Mesothelial cell of epicardium (in vitro differentiated cells): Measurements from ENCODE around the gene UBE2J2. TPM values are rescaled to one million over a fixed set of nuclear protein-coding genes. Genes with fewer than 3 reads are reported as not detected.

Experiments
- DNase-seq, 2 experiments: peaks; one replicate each; pipeline ENCODE4 v3.0.0; 2021; ENCODE audit warnings: low spot score in 2 of 2; ENCODE audit not compliant: unreplicated experiment in 2 of 2
- H3K27ac Mint-ChIP-seq: 2 replicates; pipeline ENCODE4 v1.8.0; 2021; ENCODE audit warnings: mixed read lengths
- H3K27me3 Mint-ChIP-seq: 2 replicates; pipeline ENCODE4 v1.8.0; 2021; ENCODE audit warnings: low read depth, mixed read lengths
- H3K36me3 Mint-ChIP-seq: 2 replicates; pipeline ENCODE4 v1.8.0; 2021; ENCODE audit warnings: mixed read lengths
- H3K4me1 Mint-ChIP-seq: 2 replicates; pipeline ENCODE4 v1.8.0; 2021; ENCODE audit warnings: mixed read lengths
- H3K4me3 Mint-ChIP-seq: 2 replicates; pipeline ENCODE4 v1.8.0; 2021; ENCODE audit warnings: mild to moderate bottlenecking, moderate library complexity, mixed read lengths
- H3K9me3 Mint-ChIP-seq: 2 replicates; pipeline ENCODE4 v1.8.0; 2021; ENCODE audit warnings: mixed read lengths
- total RNA-seq: library from RNA; stranded (reverse); gene quantifications from 3 replicates; pipeline ENCODE4 v1.2.1, GENCODE V29; 2021
- TF ChIP-seq, protein P1 (sequence below): fragments of 200-600 bp; sonication (generic); IDR thresholded peaks from one replicate; pipeline ENCODE4 v1.5.0; 2021; ENCODE audit warnings: antibody characterized with exemption; ENCODE audit not compliant: unreplicated experiment

The UBE2J2 gene
- total RNA-seq, 1 donor from 2014 or later = 75.7 TPM

- H3K4me3 Mint-ChIP-seq = peak overlapping the region; percentile 80
- DNase-seq = no peak
- H3K4me1 Mint-ChIP-seq = peaks cover 26% of the 10 kb centered on the region
- no peaks in the 10 kb centered on the region for H3K36me3 Mint-ChIP-seq
- H3K9me3 Mint-ChIP-seq = no peaks in the 10 kb centered on the region
- TF ChIP-seq, protein P1, sequence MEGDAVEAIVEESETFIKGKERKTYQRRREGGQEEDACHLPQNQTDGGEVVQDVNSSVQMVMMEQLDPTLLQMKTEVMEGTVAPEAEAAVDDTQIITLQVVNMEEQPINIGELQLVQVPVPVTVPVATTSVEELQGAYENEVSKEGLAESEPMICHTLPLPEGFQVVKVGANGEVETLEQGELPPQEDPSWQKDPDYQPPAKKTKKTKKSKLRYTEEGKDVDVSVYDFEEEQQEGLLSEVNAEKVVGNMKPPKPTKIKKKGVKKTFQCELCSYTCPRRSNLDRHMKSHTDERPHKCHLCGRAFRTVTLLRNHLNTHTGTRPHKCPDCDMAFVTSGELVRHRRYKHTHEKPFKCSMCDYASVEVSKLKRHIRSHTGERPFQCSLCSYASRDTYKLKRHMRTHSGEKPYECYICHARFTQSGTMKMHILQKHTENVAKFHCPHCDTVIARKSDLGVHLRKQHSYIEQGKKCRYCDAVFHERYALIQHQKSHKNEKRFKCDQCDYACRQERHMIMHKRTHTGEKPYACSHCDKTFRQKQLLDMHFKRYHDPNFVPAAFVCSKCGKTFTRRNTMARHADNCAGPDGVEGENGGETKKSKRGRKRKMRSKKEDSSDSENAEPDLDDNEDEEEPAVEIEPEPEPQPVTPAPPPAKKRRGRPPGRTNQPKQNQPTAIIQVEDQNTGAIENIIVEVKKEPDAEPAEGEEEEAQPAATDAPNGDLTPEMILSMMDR = no peak
- no peaks in the 10 kb centered on the region for H3K27me3 Mint-ChIP-seq
- peak overlapping the region; percentile 93 for H3K27ac Mint-ChIP-seq
Observed at GRCh38 chr1:1307261-1307922, 33.7 kb upstream of the UBE2J2 start.

DNA sequence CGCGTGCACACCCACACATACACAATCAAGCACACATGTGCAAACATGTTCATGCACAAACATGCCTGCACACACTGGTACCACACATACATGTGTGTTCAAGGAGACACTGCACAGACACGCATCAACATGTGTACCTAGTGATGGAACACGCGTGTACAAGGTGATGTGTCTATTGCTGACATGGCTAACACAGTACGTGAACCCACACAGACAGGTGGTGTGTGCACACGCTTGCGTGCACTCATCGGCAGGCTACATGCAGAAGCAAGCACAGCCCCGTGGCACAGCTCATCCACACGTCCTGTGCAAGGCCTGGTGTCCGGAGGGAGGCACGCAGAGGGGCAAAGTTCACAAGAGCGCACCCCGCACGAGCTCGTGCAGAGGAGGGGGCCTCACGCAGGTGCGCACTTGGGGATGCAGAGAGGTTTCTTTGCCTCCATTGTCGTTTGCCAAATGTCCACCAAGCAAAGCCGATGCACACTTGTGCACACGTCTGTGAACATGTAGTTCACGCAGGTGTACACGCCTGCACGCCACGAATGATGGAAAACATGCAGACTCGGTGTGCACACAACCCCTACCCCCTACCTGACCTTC, 33.1 kb upstream of the UBE2J2 start:
- H3K27me3 Mint-ChIP-seq = no peaks in the 10 kb centered on the region
- H3K4me1 Mint-ChIP-seq = peaks cover 26% of the 10 kb centered on the region
- H3K9me3 Mint-ChIP-seq = no peaks in the 10 kb centered on the region
- peak overlapping the region; percentile 80 for H3K4me3 Mint-ChIP-seq
- H3K27ac Mint-ChIP-seq = peak overlapping the region; percentile 93
- no peak for DNase-seq
- no peaks in the 10 kb centered on the region for H3K36me3 Mint-ChIP-seq
- TF ChIP-seq, protein P1 = no peak

DNA sequence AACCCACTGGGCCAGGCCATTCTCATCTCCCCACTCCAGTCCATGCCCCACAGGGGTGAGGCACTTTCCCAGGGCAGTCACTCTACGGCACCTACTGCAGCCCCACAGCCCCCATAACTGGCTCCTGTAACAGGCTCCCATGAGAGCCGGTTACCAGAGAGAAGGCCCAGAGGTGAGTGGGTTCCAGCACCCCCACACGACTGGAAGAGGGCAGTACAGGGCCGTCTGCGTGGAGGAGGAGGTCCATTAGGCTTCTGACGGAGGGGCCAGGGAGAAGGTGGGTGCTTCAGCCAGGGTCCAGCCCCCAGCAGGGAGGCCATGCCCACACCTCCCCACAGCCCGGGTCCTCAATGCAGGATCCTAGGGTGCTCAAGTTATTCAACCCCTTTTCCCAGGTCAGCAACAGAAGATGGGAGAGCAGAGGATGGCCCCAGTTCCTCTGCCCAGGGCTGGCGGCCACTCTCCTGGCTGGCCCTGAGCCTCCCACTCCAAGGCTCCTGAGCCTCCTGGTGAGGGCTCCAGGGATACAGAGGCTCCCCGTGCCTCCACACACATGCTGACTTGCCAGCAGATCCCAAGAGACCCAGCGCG, 32.5 kb upstream of the UBE2J2 start:
- Mint-ChIP-seq H3K4me1 (peaks cover 26% of the 10 kb centered on the region), H3K27ac (peak overlapping the region; percentile 93), H3K4me3 (peak overlapping the region; percentile 80), H3K9me3 (no peaks in the 10 kb centered on the region), H3K27me3 (no peaks in the 10 kb centered on the region), H3K36me3 (no peaks in the 10 kb centered on the region)
- TF ChIP-seq, protein P1 = no peak
- no peak for DNase-seq

DNA sequence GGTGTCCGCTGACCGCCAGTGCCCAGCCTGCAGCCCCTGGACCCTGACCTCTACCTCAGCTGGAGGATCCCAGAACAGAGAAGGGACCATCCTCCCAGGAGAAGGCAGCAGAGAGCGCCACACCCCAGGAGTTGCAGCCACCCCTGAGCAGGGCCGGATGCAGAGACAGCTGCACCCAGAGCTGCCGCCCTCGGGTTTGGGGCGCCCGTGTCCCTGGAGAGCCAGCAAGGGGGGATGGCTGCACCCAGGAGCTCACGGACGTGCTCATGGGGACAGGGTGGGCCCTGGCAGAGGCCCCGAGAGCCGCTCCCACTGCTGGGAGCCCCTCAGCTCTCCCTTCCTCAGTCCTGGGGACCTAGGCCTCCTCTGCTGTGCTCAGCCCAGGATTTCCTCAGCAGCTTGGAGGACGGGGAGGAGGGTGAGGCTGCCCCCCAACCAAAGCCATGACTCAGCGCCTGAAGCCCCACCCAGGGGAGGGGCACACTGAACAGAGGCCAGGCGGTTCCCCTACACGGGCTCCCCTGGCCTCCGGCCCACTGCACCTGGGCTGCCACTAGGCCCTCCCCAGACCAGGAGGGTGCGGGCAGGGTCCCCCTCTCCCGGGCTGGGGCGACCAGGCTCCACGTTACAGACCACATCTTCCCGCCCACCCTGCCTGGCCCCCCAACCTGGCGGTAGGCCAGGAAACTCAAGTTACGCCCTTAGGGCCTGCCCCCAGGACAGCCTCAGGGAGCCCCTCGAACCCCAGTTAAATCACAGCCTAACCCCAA, 31.8 kb upstream of the UBE2J2 start:
- H3K4me1 Mint-ChIP-seq = peaks cover 26% of the 10 kb centered on the region
- peak overlapping the region; percentile 93 for H3K27ac Mint-ChIP-seq
- TF ChIP-seq, protein P1 = no peak
- no peak for DNase-seq
- H3K27me3 Mint-ChIP-seq = no peaks in the 10 kb centered on the region
- H3K9me3 Mint-ChIP-seq = no peaks in the 10 kb centered on the region
- no peaks in the 10 kb centered on the region for H3K36me3 Mint-ChIP-seq
- peak overlapping the region; percentile 80 for H3K4me3 Mint-ChIP-seq

DNA sequence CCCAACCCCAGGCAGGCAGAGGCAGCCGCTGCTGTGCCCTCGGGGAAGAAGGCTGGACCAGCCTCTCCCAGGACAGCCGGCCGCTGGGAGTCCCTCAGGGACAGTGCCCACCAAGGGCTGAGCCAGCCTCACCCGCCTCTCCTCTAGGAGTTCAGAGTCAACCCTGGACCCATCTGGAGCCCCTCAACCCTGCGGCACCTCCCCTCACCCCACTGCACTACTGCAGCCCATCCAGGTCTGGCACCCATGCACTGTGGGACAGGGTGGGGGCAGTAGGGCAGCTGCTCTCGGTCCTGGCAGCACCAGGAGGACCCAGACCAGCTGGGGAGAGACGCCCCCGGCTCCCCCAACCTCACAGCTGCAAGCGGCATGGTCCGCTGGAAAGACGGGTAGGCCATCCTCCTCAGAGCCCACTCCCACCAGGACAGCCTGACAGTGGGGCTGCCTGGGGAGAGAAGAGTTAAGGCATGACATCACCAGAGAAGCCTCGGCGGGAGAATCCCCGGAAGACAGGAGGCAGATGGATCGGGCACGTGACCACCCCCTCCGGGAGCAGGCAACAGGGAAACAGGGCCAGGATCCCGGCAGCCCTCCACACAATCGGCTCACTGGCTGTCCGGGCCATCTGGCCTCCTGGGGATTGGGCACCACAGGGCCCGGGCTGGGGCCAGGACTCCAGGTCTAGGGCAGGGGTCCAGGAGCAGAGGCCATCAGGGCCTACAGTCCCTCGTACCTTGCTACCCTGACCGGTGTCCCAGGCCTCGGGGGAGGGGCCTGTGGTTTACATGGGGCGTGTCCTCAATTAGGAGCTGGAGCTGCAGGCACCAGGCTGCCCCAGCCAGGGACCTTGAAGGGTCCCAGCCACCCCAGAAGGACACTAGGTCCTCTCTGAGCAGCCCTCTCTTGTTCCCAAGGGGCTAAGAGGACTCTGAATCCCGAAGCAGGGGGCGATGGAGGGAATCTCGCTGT, 31.0 kb upstream of the UBE2J2 start:
- Mint-ChIP-seq H3K27me3 (no peaks in the 10 kb centered on the region), H3K4me3 (peak overlapping the region; percentile 80)

More for the DNA sequence above, 31.0 kb upstream of the UBE2J2 start:
- Mint-ChIP-seq H3K9me3 (no peaks in the 10 kb centered on the region), H3K36me3 (no peaks in the 10 kb centered on the region), H3K4me1 (peaks cover 26% of the 10 kb centered on the region), H3K27ac (peak overlapping the region; percentile 79)
- TF ChIP-seq, protein P1 = no peak
- peak; percentile 81 to 84 for DNase-seq
